ENCODE data around the gene ARHGAP1.
"Not testable (repeated sequence)": the region's sequence is repeated elsewhere in the genome, so short reads cannot be mapped to it uniquely, and the experiment has no call there.

The ARHGAP1 gene

GRCh38 chr11:46670521-46670920, 29.9 kb downstream of the ARHGAP1 start:
- DNase-seq = not testable (repeated sequence)

- DNase-seq = no peak
Observed at GRCh38 chr11:46669711-46670139, 30.7 kb downstream of the ARHGAP1 start.

GRCh38 chr11:46668480-46669085, 31.8 kb downstream of the ARHGAP1 start:
- DNase-seq = peak; percentile 13

- peak; percentile 28 for DNase-seq
Observed at GRCh38 chr11:46667043-46667481, 33.4 kb downstream of the ARHGAP1 start.

GRCh38 chr11:46666516-46666915, 33.9 kb downstream of the ARHGAP1 start:
- DNase-seq = no peak

GRCh38 chr11:46665356-46665755, 35.1 kb downstream of the ARHGAP1 start:
- peak; percentile 42 for DNase-seq

- peak; percentile 49 for DNase-seq
Observed at GRCh38 chr11:46664612-46665011, 35.8 kb downstream of the ARHGAP1 start.

GRCh38 chr11:46663277-46663940, 37.0 kb downstream of the ARHGAP1 start:
- no peak for DNase-seq

- DNase-seq = no peak
Observed at GRCh38 chr11:46662366-46662765, 38.1 kb downstream of the ARHGAP1 start.

GRCh38 chr11:46661836-46662235, 38.6 kb downstream of the ARHGAP1 start:
- DNase-seq = no peak

- no peak for DNase-seq
Observed at GRCh38 chr11:46659908-46660307, 40.5 kb downstream of the ARHGAP1 start.

- DNase-seq = no peak
Observed at GRCh38 chr11:46658259-46658658, 42.2 kb downstream of the ARHGAP1 start.

- DNase-seq = no peak
Observed at GRCh38 chr11:46657186-46657585, 43.2 kb downstream of the ARHGAP1 start.

GRCh38 chr11:46655631-46656030, 44.8 kb downstream of the ARHGAP1 start:
- DNase-seq = no peak

GRCh38 chr11:46649180-46649738, 51.2 kb downstream of the ARHGAP1 start:
- DNase-seq = no peak

- no peak for DNase-seq
Observed at GRCh38 chr11:46643986-46644385, 56.4 kb downstream of the ARHGAP1 start.

- DNase-seq = no peak
Observed at GRCh38 chr11:46643531-46643930, 56.9 kb downstream of the ARHGAP1 start.

- no peak for DNase-seq
Observed at GRCh38 chr11:46642627-46643335, 57.6 kb downstream of the ARHGAP1 start.

- DNase-seq = no peak
Observed at GRCh38 chr11:46641639-46642038, 58.8 kb downstream of the ARHGAP1 start.

GRCh38 chr11:46640036-46640788, 60.2 kb downstream of the ARHGAP1 start:
- DNase-seq = no peak

GRCh38 chr11:46639197-46639839, 61.1 kb downstream of the ARHGAP1 start:
- DNase-seq = no peak

- DNase-seq = no peak
Observed at GRCh38 chr11:46637546-46637945, 62.9 kb downstream of the ARHGAP1 start.

All from activated CD8-positive, alpha-beta memory T cell treated with anti-CD3 and anti-CD28 coated beads for 24 hours (primary cell).